IMR-90 (cell line): Measurements from ENCODE around the gene PTPN11. TPM values are rescaled to one million over a fixed set of nuclear protein-coding genes. Genes with fewer than 3 reads are reported as not detected.

Source experiments
- ATAC-seq: fragments of 200-7000 bp; cut with Tn5 transposase; 2 replicates; pipeline ENCODE4 v1.9.1; 2020; ENCODE audit warnings: low read depth, mild to moderate bottlenecking, moderate library complexity
- BruUV-seq: library from RNA; stranded (reverse); fragments of 400-500 nt; replicated peaks from 2 replicates; lab custom pipeline; 2021; lab: Mats Ljungman, UMichigan
- CTCF ChIA-PET: fragments of 300-600 bp; formaldehyde crosslinking; extraction: SDS; loops from one replicate; lab custom pipeline; 2021; ENCODE audit warnings: antibody characterized with exemption; lab: Yijun Ruan, JAX
- POLR2A ChIA-PET: fragments of 300-600 bp; sonication (Branson Sonifier 250); formaldehyde crosslinking; loops from one replicate; lab custom pipeline; 2022; ENCODE audit warnings: antibody characterized with exemption; ENCODE audit not compliant: unreplicated experiment; lab: Charles Lee
- DNase-seq: peaks from one replicate; pipeline ENCODE4 v3.0.0; 2013
- H2AFZ ChIP-seq: replicated peaks from 2 replicates; pipeline ENCODE3; 2013; ENCODE audit warnings: low read length, mild to moderate bottlenecking; ENCODE audit not compliant: poor library complexity
- H2AK5ac ChIP-seq: 2 replicates; pipeline ENCODE4 v1.6.1; 2013; ENCODE audit warnings: low read depth, low read length, inconsistent platforms
- H2AK9ac ChIP-seq: replicated peaks from 2 replicates; pipeline ENCODE3; 2013; ENCODE audit warnings: mild to moderate bottlenecking, low read depth, low read length, moderate library complexity; ENCODE audit not compliant: poor library complexity
- H2BK120ac ChIP-seq: 2 replicates; pipeline ENCODE4 v1.6.1; 2013; ENCODE audit warnings: low read depth, low read length, inconsistent platforms
- H2BK15ac ChIP-seq: 3 replicates; pipeline ENCODE4 v1.6.1; 2013; ENCODE audit warnings: low read depth, low read length, inconsistent platforms
- H2BK20ac ChIP-seq: 2 replicates; pipeline ENCODE4 v1.6.1; 2013; ENCODE audit warnings: low read depth, mild to moderate bottlenecking, inconsistent platforms, low read length, moderate library complexity
- H2BK5ac ChIP-seq: 2 replicates; pipeline ENCODE4 v1.6.1; 2013; ENCODE audit warnings: mild to moderate bottlenecking, low read depth, low read length, inconsistent platforms; ENCODE audit not compliant: poor library complexity, severe bottlenecking
- H3K14ac ChIP-seq: replicated peaks from 2 replicates; pipeline ENCODE4 v1.6.1; 2013; ENCODE audit warnings: low read depth, low read length, inconsistent platforms
- H3K18ac ChIP-seq: 2 replicates; pipeline ENCODE4 v1.6.1; 2013; ENCODE audit warnings: low read depth, low read length, control low read depth
- H3K23ac ChIP-seq: 2 replicates; pipeline ENCODE4 v1.6.1; 2013; ENCODE audit warnings: low read depth, low read length, inconsistent platforms
- H3K27ac ChIP-seq: 2 replicates; pipeline ENCODE4 v1.5.1; 2013; ENCODE audit warnings: mild to moderate bottlenecking, control low read depth, low read length; ENCODE audit not compliant: insufficient read depth
- H3K27me3 ChIP-seq: 2 replicates; pipeline ENCODE4 v1.6.1; 2013; ENCODE audit warnings: low read length; ENCODE audit not compliant: control insufficient read depth, insufficient read depth
- H3K36me3 ChIP-seq: 2 replicates; pipeline ENCODE4 v1.6.1; 2013; ENCODE audit warnings: low read length, mixed read lengths; ENCODE audit not compliant: control insufficient read depth, insufficient read depth
- H3K4ac ChIP-seq: 2 replicates; pipeline ENCODE4 v1.6.1; 2013; ENCODE audit warnings: low read depth, low read length, inconsistent platforms
- H3K4me1 ChIP-seq: 2 replicates; pipeline ENCODE4 v1.6.1; 2013; ENCODE audit warnings: low read length, mixed read lengths; ENCODE audit not compliant: control insufficient read depth, insufficient read depth
- H3K4me2 ChIP-seq: 2 replicates; pipeline ENCODE4 v1.6.1; 2013; ENCODE audit warnings: low read depth, mild to moderate bottlenecking, control low read depth, low read length, moderate library complexity
- H3K4me3 ChIP-seq: 2 replicates; pipeline ENCODE4 v1.5.1; 2013; ENCODE audit warnings: low read depth, mild to moderate bottlenecking, control low read depth, low read length, moderate library complexity; ENCODE audit not compliant: insufficient read depth
- H3K56ac ChIP-seq: 2 replicates; pipeline ENCODE4 v1.6.1; 2013; ENCODE audit warnings: low read length, inconsistent platforms; ENCODE audit not compliant: insufficient read depth; ENCODE audit errors: extremely low read depth
- H3K79me1 ChIP-seq, 2 experiments: 2 replicates each; pipeline ENCODE4 v1.6.1; 2013; ENCODE audit warnings: low read length in 2 of 2, inconsistent platforms in 1 of 2, low read depth in 1 of 2
- H3K9ac ChIP-seq: 2 replicates; pipeline ENCODE4 v1.6.1; 2013; ENCODE audit warnings: low read depth, low read length, control low read depth
- H3K9me1 ChIP-seq: 2 replicates; pipeline ENCODE4 v1.6.1; 2013; ENCODE audit warnings: low read length, inconsistent platforms; ENCODE audit not compliant: insufficient read depth
- H3K9me3 ChIP-seq: 2 replicates; pipeline ENCODE4 v1.6.1; 2013; ENCODE audit warnings: low read length; ENCODE audit not compliant: control insufficient read depth, insufficient read depth
- H4K20me1 ChIP-seq: 2 replicates; pipeline ENCODE4 v1.6.1; 2013; ENCODE audit warnings: low read length, inconsistent platforms; ENCODE audit not compliant: insufficient read depth
- H4K5ac ChIP-seq: 2 replicates; pipeline ENCODE4 v1.6.1; 2013; ENCODE audit warnings: mild to moderate bottlenecking, low read depth, low read length, control low read depth
- H4K8ac ChIP-seq, 2 experiments: 2 replicates each; pipeline ENCODE4 v1.6.1; 2013; ENCODE audit warnings: low read depth in 2 of 2, low read length in 2 of 2, control low read depth in 1 of 2, inconsistent platforms in 1 of 2
- H4K91ac ChIP-seq: 2 replicates; pipeline ENCODE4 v1.6.1; 2013; ENCODE audit warnings: low read depth, low read length, inconsistent platforms; ENCODE audit not compliant: insufficient read depth
- BHLHE40 ChIP-seq: fragments of 150-350 bp; IDR thresholded peaks from 2 replicates; pipeline ENCODE4 v1.6.1; 2016; ENCODE audit warnings: mild to moderate bottlenecking, low read depth, low read length
- CEBPB ChIP-seq: IDR thresholded peaks from 2 replicates; pipeline ENCODE4 v1.6.1; 2012; ENCODE audit warnings: low read depth, low read length, improper control_type of control experiment
- CHD1 ChIP-seq: IDR thresholded peaks from 2 replicates; pipeline ENCODE4 v1.6.1; 2012; ENCODE audit warnings: low read depth, low read length, improper control_type of control experiment
- CTCF ChIP-seq: conservative IDR thresholded peaks from 2 replicates; pipeline ENCODE4 v1.5.1; 2012; ENCODE audit warnings: mild to moderate bottlenecking, low read depth, low read length, improper control_type of control experiment
- FOS ChIP-seq: fragments of 150-350 bp; IDR thresholded peaks from 2 replicates; pipeline ENCODE4 v1.6.1; 2016; ENCODE audit warnings: low read depth, low read length
- MAZ ChIP-seq: IDR thresholded peaks from 2 replicates; pipeline ENCODE4 v1.6.1; 2012; ENCODE audit warnings: low read depth, mild to moderate bottlenecking, low read length, improper control_type of control experiment, moderate library complexity, borderline replicate concordance
- MXI1 ChIP-seq: IDR thresholded peaks from 2 replicates; pipeline ENCODE4 v1.6.1; 2012; ENCODE audit warnings: low read depth, mild to moderate bottlenecking, low read length, moderate library complexity, borderline replicate concordance
- NFE2L2 ChIP-seq: fragments of 150-350 bp; IDR thresholded peaks from 2 replicates; pipeline ENCODE4 v1.6.1; 2016; ENCODE audit warnings: low read depth, mild to moderate bottlenecking, low read length
- POLR2A ChIP-seq: IDR thresholded peaks from 2 replicates; pipeline ENCODE4 v1.6.1; 2012; ENCODE audit warnings: mild to moderate bottlenecking, low read depth, low read length
- RCOR1 ChIP-seq: IDR thresholded peaks from 2 replicates; pipeline ENCODE4 v1.6.1; 2012; ENCODE audit warnings: mild to moderate bottlenecking, low read length, improper control_type of control experiment; ENCODE audit not compliant: insufficient replicate concordance
- RFX5 ChIP-seq: IDR thresholded peaks from 2 replicates; pipeline ENCODE4 v1.8.0; 2012; ENCODE audit warnings: low read depth, mild to moderate bottlenecking, low read length, moderate library complexity
- SMC3 ChIP-seq: fragments of 150-350 bp; IDR thresholded peaks from 2 replicates; pipeline ENCODE4 v1.6.1; 2016; ENCODE audit warnings: low read depth, mild to moderate bottlenecking, antibody characterized with exemption, low read length, moderate library complexity
- WGBS, 2 experiments: methylation state at CpG; one replicate each; pipeline versions ENCODE4 v1.1.5 to v1.1.7; 2013; ENCODE audit warnings: missing lambda C conversion rate in 2 of 2; ENCODE audit not compliant: insufficient read length in 1 of 2; ENCODE audit errors: extremely low coverage in 2 of 2; 5-methylcytosine and 5-hydroxymethylcytosine counted together
- dilution Hi-C: fragments of 300-500 bp; cut with HindIII; formaldehyde crosslinking; loops from one replicate; pipeline ENCODE4 v1.14.3; 2018; ENCODE audit warnings: low sequenced_read_pairs; ENCODE audit not compliant: unreplicated experiment
- in situ Hi-C: fragments of 300-500 bp; cut with MboI; formaldehyde crosslinking; loops from 3 replicates; pipeline ENCODE4 v1.14.3; 2019; ENCODE audit warnings: low sequenced_read_pairs, inconsistent platforms, mixed read lengths
- intact Hi-C: fragments of 100-400 bp; cut with micrococcal nuclease; formaldehyde crosslinking; loops from 2 replicates; pipeline ENCODE4 v1.10.0; 2022
- polyA plus RNA-seq, 3 experiments: library from polyadenylated mRNA; depleted of rRNA; stranded (reverse); fragments of >200 nt; gene quantifications; 2 replicates each; pipeline ENCODE4 v1.2.3, GENCODE V29; 2012; ENCODE audit warnings: low replicate concordance in 1 of 3
- total RNA-seq: library from RNA; depleted of rRNA; stranded (reverse); fragments of >200 nt; gene quantifications from 2 replicates; pipeline ENCODE4 v1.2.3, GENCODE V29; 2012
- TF ChIP-seq, protein P1 (sequence below): fragments of 150-350 bp; IDR thresholded peaks from 2 replicates; pipeline ENCODE4 v1.6.1; 2016; ENCODE audit warnings: low read depth, mild to moderate bottlenecking, low read length, moderate library complexity, borderline replicate concordance

The PTPN11 gene
- total and polyA plus RNA-seq, 2 of the 4 experiments (the other 2 are of a cell fraction): 52.9 to 135 TPM

- no peak overlapping the region for H3K4me3 ChIP-seq
- ChIA-PET CTCF (no interaction called here), POLR2A (no interaction called here)
- intact Hi-C loops: no loop called here
- H4K20me1 ChIP-seq: peaks cover 19% of the 10 kb centered on the region
- dilution Hi-C loops: no loop called here
- H2BK20ac ChIP-seq: no peak overlapping the region
- peaks cover 0 to 3% of the 10 kb centered on the region in 2 experiments; a peak in 1 of 4 replicates for H3K79me1 ChIP-seq
- no TSS peak for BruUV-seq
- DNase-seq (no peak), ATAC-seq (no peak)
- no peak overlapping the region for H2BK15ac ChIP-seq
- H2BK120ac ChIP-seq: no peak overlapping the region
- no peak overlapping the region for H3K27ac ChIP-seq
- H4K5ac ChIP-seq: no peak overlapping the region
- H3K18ac ChIP-seq: no peak overlapping the region
- H3K9ac ChIP-seq: no peak overlapping the region
- TF ChIP-seq MAZ: no peak
- TF ChIP-seq, protein P1, sequence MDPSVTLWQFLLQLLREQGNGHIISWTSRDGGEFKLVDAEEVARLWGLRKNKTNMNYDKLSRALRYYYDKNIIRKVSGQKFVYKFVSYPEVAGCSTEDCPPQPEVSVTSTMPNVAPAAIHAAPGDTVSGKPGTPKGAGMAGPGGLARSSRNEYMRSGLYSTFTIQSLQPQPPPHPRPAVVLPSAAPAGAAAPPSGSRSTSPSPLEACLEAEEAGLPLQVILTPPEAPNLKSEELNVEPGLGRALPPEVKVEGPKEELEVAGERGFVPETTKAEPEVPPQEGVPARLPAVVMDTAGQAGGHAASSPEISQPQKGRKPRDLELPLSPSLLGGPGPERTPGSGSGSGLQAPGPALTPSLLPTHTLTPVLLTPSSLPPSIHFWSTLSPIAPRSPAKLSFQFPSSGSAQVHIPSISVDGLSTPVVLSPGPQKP: no peak
- no peak for TF ChIP-seq MXI1
- no peak for TF ChIP-seq FOS
- TF ChIP-seq CTCF: no peak
- no peak for TF ChIP-seq SMC3
- TF ChIP-seq RCOR1: no peak
- no peak for TF ChIP-seq RFX5
- no peak for TF ChIP-seq BHLHE40
- TF ChIP-seq POLR2A: no peak
- TF ChIP-seq NFE2L2: no peak
- TF ChIP-seq CEBPB: no peak
- no peak for TF ChIP-seq CHD1
- H2AK9ac ChIP-seq: no peak overlapping the region
- H3K4me1 ChIP-seq: no peaks in the 10 kb centered on the region
- no peak overlapping the region for H4K91ac ChIP-seq
- H3K9me3 ChIP-seq: no peaks in the 10 kb centered on the region
- H3K27me3 ChIP-seq: no peaks in the 10 kb centered on the region
- H4K8ac ChIP-seq: no peak overlapping the region
- in situ Hi-C loops: no loop called here
- no peak overlapping the region for H3K23ac ChIP-seq
- no peak overlapping the region for H3K4ac ChIP-seq
- no peak overlapping the region for H2BK5ac ChIP-seq
- no CpG with 5 or more reads among the region's 5 CpGs for WGBS, 2 experiments
- H2AFZ ChIP-seq: no peak overlapping the region
- no peak overlapping the region for H3K4me2 ChIP-seq
- H3K9me1 ChIP-seq: no peaks in the 10 kb centered on the region
- H3K14ac ChIP-seq: no peak overlapping the region
- no peak overlapping the region for H3K56ac ChIP-seq
- H2AK5ac ChIP-seq: no peak overlapping the region
- peaks cover 14% of the 10 kb centered on the region for H3K36me3 ChIP-seq
These were observed 17.7 kb upstream of the PTPN11 start for GRCh38 chr12:112401054-112401453.
